Measurements from ENCODE around the gene HPS3. TPM values are rescaled to one million over a fixed set of nuclear protein-coding genes. Genes with fewer than 3 reads are reported as not detected.

HPS3 gene
- total RNA-seq, 2 experiments from 2014 or later: 26.2 to 38.8 TPM

- Histone ChIP-seq H3K9me3 (ENCODE audit: low read length) (no peaks in the 10 kb centered on the region), H3K36me3 (ENCODE audit: insufficient read depth, low read length) (peaks cover 15% of the 10 kb centered on the region), H3K9me2 (ENCODE audit: insufficient read depth, low read length) (no peaks in the 10 kb centered on the region), H3K4me1 (ENCODE audit: insufficient read depth, low read length, poor library complexity, severe bottlenecking) (peaks cover 35% of the 10 kb centered on the region), H3K27ac (ENCODE audit: low read depth, low read length, poor library complexity, severe bottlenecking) (no peak overlapping the region), H4K20me1 (ENCODE audit: insufficient read depth, low read length) (0 out of 2 replicates have a peak, but pooled peaks cover 3% of the 10 kb centered on the region), H3K79me2 (ENCODE audit: insufficient read depth, low read depth, low read length) (peaks cover 40% of the 10 kb centered on the region), H2AFZ (ENCODE audit: low read length) (no peak overlapping the region), H3K4me2 (ENCODE audit: low read length) (peak overlapping the region; percentile 89), H3K4me3 (ENCODE audit: low read depth, low read length, poor library complexity, severe bottlenecking) (peak overlapping the region; percentile 86)
- POLR2A ChIA-PET: interaction anchor here (0.6 to 8.9 kb wide), 4 partner anchors 8 to 113 kb away, joined by 3 to 55 read pairs (median 4); no protein-coding TSS in a partner anchor
- DNase-seq (ENCODE audit: low spot score): no peak
- intact Hi-C loops (cut with micrococcal nuclease; ENCODE audit: unreplicated experiment): no loop called here
- BruUV-seq (replicated peaks): no TSS peak
- CTCF ChIA-PET (ENCODE audit: unreplicated experiment): no interaction called here
- TF ChIP-seq EZH2phosphoT487 (IDR thresholded peaks at IDR 0.05; ENCODE audit: borderline replicate concordance, low read depth, low read length): no peak
- no peak for TF ChIP-seq CTCF (conservative IDR thresholded peaks at IDR 0.05; ENCODE audit: low read length)
These were observed 2.2 kb downstream of the HPS3 start for GRCh38 chr3:149131589-149131988.

GRCh38 chr3:149134575-149134974 lies 5.1 kb downstream of the HPS3 start:
- intact Hi-C loops (cut with micrococcal nuclease; ENCODE audit: unreplicated experiment): no loop called here
- ChIA-PET POLR2A (interaction anchor here (1.0 to 8.9 kb wide), 2 partner anchors 12 to 138 kb away, joined by 8 to 55 read pairs; no protein-coding TSS in a partner anchor), CTCF (ENCODE audit: unreplicated experiment) (no interaction called here)
- H3K36me3 ChIP-seq (ENCODE audit: insufficient read depth, low read length): peaks cover 15% of the 10 kb centered on the region
- no peak overlapping the region for H3K27ac ChIP-seq (ENCODE audit: low read depth, low read length, poor library complexity, severe bottlenecking)
- H4K20me1 ChIP-seq (ENCODE audit: insufficient read depth, low read length): 0 out of 2 replicates have a peak, but pooled peaks cover 3% of the 10 kb centered on the region
- H3K4me2 ChIP-seq (ENCODE audit: low read length): no peak overlapping the region
- no peaks in the 10 kb centered on the region for H3K9me2 ChIP-seq (ENCODE audit: insufficient read depth, low read length)
- peaks cover 45% of the 10 kb centered on the region for H3K79me2 ChIP-seq (ENCODE audit: insufficient read depth, low read depth, low read length)
- H3K4me3 ChIP-seq (ENCODE audit: low read depth, low read length, poor library complexity, severe bottlenecking): no peak overlapping the region
- no peaks in the 10 kb centered on the region for H3K9me3 ChIP-seq (ENCODE audit: low read length)
- BruUV-seq (replicated peaks): no TSS peak
- H2AFZ ChIP-seq (ENCODE audit: low read length): no peak overlapping the region
- H3K4me1 ChIP-seq (ENCODE audit: insufficient read depth, low read length, poor library complexity, severe bottlenecking): peaks cover 28% of the 10 kb centered on the region
- no peak for DNase-seq (ENCODE audit: low spot score)
- TF ChIP-seq CTCF (conservative IDR thresholded peaks at IDR 0.05; ENCODE audit: low read length): no peak
- TF ChIP-seq EZH2phosphoT487 (IDR thresholded peaks at IDR 0.05; ENCODE audit: borderline replicate concordance, low read depth, low read length): no peak

- Histone ChIP-seq H3K4me3 (ENCODE audit: low read depth, low read length, poor library complexity, severe bottlenecking) (no peak overlapping the region), H2AFZ (ENCODE audit: low read length) (no peak overlapping the region), H3K4me2 (ENCODE audit: low read length) (no peak overlapping the region), H3K36me3 (ENCODE audit: insufficient read depth, low read length) (peaks cover 53% of the 10 kb centered on the region), H3K4me1 (ENCODE audit: insufficient read depth, low read length, poor library complexity, severe bottlenecking) (peaks cover 47% of the 10 kb centered on the region), H3K9me3 (ENCODE audit: low read length) (no peaks in the 10 kb centered on the region), H3K79me2 (ENCODE audit: insufficient read depth, low read depth, low read length) (peaks cover 11% of the 10 kb centered on the region; the same call in 1 of the 2 replicates), H3K27ac (ENCODE audit: low read depth, low read length, poor library complexity, severe bottlenecking) (no peak overlapping the region), H3K9me2 (ENCODE audit: insufficient read depth, low read length) (no peaks in the 10 kb centered on the region), H4K20me1 (ENCODE audit: insufficient read depth, low read length) (no peaks in the 10 kb centered on the region)
- POLR2A ChIA-PET: interaction anchor here (0.5 to 0.6 kb wide), 3 partner anchors 13 to 250 kb away, joined by 3 to 4 read pairs (median 3); partner anchors contain the start of gene HPS3
- intact Hi-C loops (cut with micrococcal nuclease; ENCODE audit: unreplicated experiment): no loop called here
- CTCF ChIA-PET (ENCODE audit: unreplicated experiment): no interaction called here
- no peak for DNase-seq (ENCODE audit: low spot score)
- no peak for TF ChIP-seq CTCF (conservative IDR thresholded peaks at IDR 0.05; ENCODE audit: low read length)
- TF ChIP-seq EZH2phosphoT487 (IDR thresholded peaks at IDR 0.05; ENCODE audit: borderline replicate concordance, low read depth, low read length): no peak
- BruUV-seq (replicated peaks): no TSS peak
These were observed 13.2 kb downstream of the HPS3 start for GRCh38 chr3:149142682-149143081.

All from OCI-LY7 (cell line).